Keratinocyte (primary cell): ENCODE results near the gene NCAM2. TPM values are rescaled to one million over a fixed set of nuclear protein-coding genes. Genes with fewer than 3 reads are reported as not detected.

ENCODE experiments used
- DNase-seq: peaks from one replicate; pipeline ENCODE4 v3.0.0-alpha.2; 2011; ENCODE audit warnings: low read depth, missing footprints, low spot score
- FAIRE-seq: peaks from 2 replicates; lab custom pipeline; 2011; peaks lifted over from hg19 to GRCh38; lab: Jason Lieb, UNC
- H2AFZ ChIP-seq: 2 replicates; pipeline ENCODE4 v1.6.0; 2012; ENCODE audit warnings: low read length, control low read depth, inconsistent platforms; ENCODE audit not compliant: control insufficient read depth
- H3K27ac ChIP-seq: 2 replicates; pipeline ENCODE4 v1.5.1; 2011; ENCODE audit warnings: low read length; ENCODE audit not compliant: control insufficient read depth, insufficient read depth
- H3K27me3 ChIP-seq: 3 replicates; pipeline ENCODE4 v1.6.0; 2011; ENCODE audit warnings: low read length; ENCODE audit not compliant: control insufficient read depth, insufficient read depth; ENCODE audit errors: extremely low read depth
- H3K36me3 ChIP-seq, 2 experiments: 2 replicates in 1 of 2; 3 replicates in 1 of 2; pipeline ENCODE4 v1.5.1; 2011; ENCODE audit warnings: low read length in 2 of 2, mild to moderate bottlenecking in 1 of 2; ENCODE audit not compliant: control insufficient read depth in 2 of 2, insufficient read depth in 2 of 2; ENCODE audit errors: extremely low read depth in 1 of 2
- H3K4me1 ChIP-seq: 3 replicates; pipeline ENCODE4 v1.5.1; 2011; ENCODE audit warnings: low read length; ENCODE audit not compliant: control insufficient read depth, insufficient read depth; ENCODE audit errors: extremely low read depth
- H3K4me2 ChIP-seq: 3 replicates; pipeline ENCODE4 v1.6.0; 2011; ENCODE audit warnings: low read depth, low read length; ENCODE audit not compliant: control insufficient read depth, insufficient read depth; ENCODE audit errors: extremely low read depth
- H3K4me3 ChIP-seq, 3 experiments: fragments of 200-600 bp in 1 of 3; sonication (generic) in 1 of 3; 2 replicates in 2 of 3; 3 replicates in 1 of 3; pipeline ENCODE4 v1.5.1; 2011 to 2016; ENCODE audit warnings: low read length in 3 of 3, mild to moderate bottlenecking in 3 of 3, control low read depth in 2 of 3, inconsistent platforms in 1 of 3, low read depth in 1 of 3, mixed read lengths in 1 of 3, mixed run types in 1 of 3, moderate library complexity in 1 of 3; ENCODE audit not compliant: control insufficient read depth in 2 of 3, insufficient read depth in 2 of 3; ENCODE audit errors: extremely low read depth in 1 of 3
- H3K79me2 ChIP-seq: 2 replicates; pipeline ENCODE4 v1.6.0; 2012; ENCODE audit warnings: low read length; ENCODE audit not compliant: control insufficient read depth, insufficient read depth
- H3K9ac ChIP-seq: 3 replicates; pipeline ENCODE4 v1.6.0; 2011; ENCODE audit warnings: low read length; ENCODE audit not compliant: control insufficient read depth, insufficient read depth; ENCODE audit errors: extremely low read depth
- H3K9me1 ChIP-seq: 3 replicates; pipeline ENCODE4 v1.6.0; 2011; ENCODE audit warnings: low read length; ENCODE audit not compliant: control insufficient read depth, insufficient read depth; ENCODE audit errors: extremely low read depth
- H3K9me3 ChIP-seq: 2 replicates; pipeline ENCODE4 v1.5.1; 2012; ENCODE audit warnings: low read depth, low read length; ENCODE audit not compliant: control insufficient read depth
- H4K20me1 ChIP-seq: 3 replicates; pipeline ENCODE4 v1.6.0; 2011; ENCODE audit warnings: low read length; ENCODE audit not compliant: control insufficient read depth, insufficient read depth; ENCODE audit errors: extremely low read depth
- CTCF ChIP-seq, 3 experiments: IDR thresholded peaks in 1 of 3; conservative IDR thresholded peaks in 1 of 3; optimal IDR thresholded peaks in 1 of 3; 2 replicates in 2 of 3; 3 replicates in 1 of 3; pipeline versions ENCODE3 to v1.5.1; 2011; ENCODE audit warnings: low read length in 3 of 3, mild to moderate bottlenecking in 3 of 3, moderate library complexity in 2 of 3, control low read depth in 1 of 3, inconsistent platforms in 1 of 3; ENCODE audit not compliant: insufficient read depth in 2 of 3; ENCODE audit errors: extremely low read depth in 1 of 3
- EZH2 ChIP-seq: IDR thresholded peaks from one replicate; pipeline ENCODE4 v1.6.1; 2012; ENCODE audit warnings: inconsistent platforms, mild to moderate bottlenecking, low read length, moderate library complexity
- dilution Hi-C: fragments of 300-500 bp; cut with MboI; formaldehyde crosslinking; loops from one replicate; pipeline ENCODE4 v1.7.0; 2020; ENCODE audit warnings: low sequenced_read_pairs; ENCODE audit not compliant: extremely low pct_ligation_motif_present
- polyA plus RNA-seq, 5 experiments: library from polyadenylated mRNA; depleted of rRNA in 3 of 5; stranded (reverse) in 3 of 5; stranded (forward) in 1 of 5; unstranded in 1 of 5; fragments of >200 nt; gene quantifications; 1 replicate in 1 of 5; 2 replicates in 3 of 5; 3 replicates in 1 of 5; pipeline versions ENCODE4 v1.2.1 to v1.2.3, GENCODE V29; 2011 to 2012; ENCODE audit warnings: missing spikeins in 2 of 5, low read depth in 1 of 5, low replicate concordance in 1 of 5

NCAM2 gene
- polyA plus RNA-seq, 1 donor (not counting 4 experiments of a cell fraction or from before 2014, with no cell fraction given), result 0.16 TPM

DNA sequence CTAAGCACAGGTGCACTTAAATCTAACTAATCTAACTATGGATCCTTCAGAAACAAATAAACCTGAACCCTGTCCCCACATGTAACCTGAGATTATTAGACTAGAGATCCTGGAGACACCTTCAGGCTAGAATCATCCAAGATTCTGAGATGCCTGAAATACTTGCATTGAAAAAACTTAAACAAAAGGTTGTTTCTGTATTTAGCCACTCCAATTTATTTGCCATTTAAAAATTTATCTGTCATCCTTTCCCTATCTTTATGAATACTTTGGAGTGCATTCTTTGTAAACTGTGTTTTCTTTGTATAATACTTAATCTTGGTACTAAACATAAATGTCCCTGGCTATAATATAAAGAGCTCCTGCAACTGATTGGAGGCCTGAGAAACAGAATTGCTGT lies 270.7 kb downstream of the NCAM2 start:
- Histone ChIP-seq H3K4me1 (no peaks in the 10 kb centered on the region), H3K27ac (no peak overlapping the region), H2AFZ (no peak overlapping the region), H3K9ac (no peak overlapping the region), H4K20me1 (no peaks in the 10 kb centered on the region), H3K36me3 (no peaks in the 10 kb centered on the region), H3K9me3 (no peaks in the 10 kb centered on the region), H3K27me3 (no peaks in the 10 kb centered on the region), H3K9me1 (no peaks in the 10 kb centered on the region), H3K79me2 (no peaks in the 10 kb centered on the region), H3K4me2 (no peak overlapping the region), H3K4me3 (no peak overlapping the region)
- no peak for TF ChIP-seq EZH2
- no peak for TF ChIP-seq CTCF (optimal IDR thresholded peaks at IDR 0.05 in 1 of 3, IDR thresholded peaks at IDR 0.05 in 1 of 3, conservative IDR thresholded peaks at IDR 0.05 in 1 of 3; ENCODE audit: extremely low read depth in 1 of 3, insufficient read depth in 2 of 3, low read length in 3 of 3)
- dilution Hi-C loops, result no loop called here
- no peak for FAIRE-seq
- no peak for DNase-seq

GRCh38 chr21:21279193-21279901 lies 281.1 kb downstream of the NCAM2 start:
- Histone ChIP-seq H4K20me1 (no peaks in the 10 kb centered on the region), H3K27ac (no peak overlapping the region), H3K9me3 (no peaks in the 10 kb centered on the region), H3K4me3 (no peak overlapping the region), H3K9me1 (no peaks in the 10 kb centered on the region), H3K27me3 (no peaks in the 10 kb centered on the region), H3K4me1 (no peaks in the 10 kb centered on the region), H3K4me2 (no peak overlapping the region), H3K36me3 (no peaks in the 10 kb centered on the region), H3K9ac (no peak overlapping the region), H2AFZ (no peak overlapping the region), H3K79me2 (no peaks in the 10 kb centered on the region)
- DNase-seq (no peak), FAIRE-seq (no peak)
- no peak for TF ChIP-seq EZH2
- TF ChIP-seq CTCF (optimal IDR thresholded peaks at IDR 0.05 in 1 of 3, IDR thresholded peaks at IDR 0.05 in 1 of 3, conservative IDR thresholded peaks at IDR 0.05 in 1 of 3; ENCODE audit: extremely low read depth in 1 of 3, insufficient read depth in 2 of 3, low read length in 3 of 3), result no peak
- dilution Hi-C loops, result no loop called here
